Cardiac muscle cell (in vitro differentiated cells and primary cell): ENCODE data around the gene RASA3. TPM values are rescaled to one million over a fixed set of nuclear protein-coding genes. Genes with fewer than 3 reads are reported as not detected.
"Not testable (repeated sequence)": the region's sequence is repeated elsewhere in the genome, so short reads cannot be mapped to it uniquely, and the experiment has no call there.

Experiments
- DNase-seq, 2 donors: peaks; one replicate each; pipeline versions ENCODE4 v3.0.0 to v3.0.0-alpha.2; 2010 to 2017; ENCODE audit warnings: low read depth in 1 of 2, low spot score in 1 of 2
- H3K27ac ChIP-seq: fragments of 200-600 bp; sonication (generic); 2 replicates; pipeline ENCODE4 v1.5.1; 2016
- H3K27me3 ChIP-seq: fragments of 200-600 bp; sonication (generic); 2 replicates; pipeline ENCODE4 v1.6.0; 2016; ENCODE audit warnings: control low read depth
- H3K36me3 ChIP-seq: fragments of 200-600 bp; sonication (generic); 2 replicates; pipeline ENCODE4 v1.5.1; 2016; ENCODE audit warnings: control low read depth
- H3K4me1 ChIP-seq: fragments of 200-600 bp; sonication (generic); 2 replicates; pipeline ENCODE4 v1.8.1; 2017; ENCODE audit warnings: low read depth, mild to moderate bottlenecking, mixed run types
- H3K4me3 ChIP-seq: fragments of 200-600 bp; sonication (generic); 2 replicates; pipeline ENCODE4 v1.5.1; 2016; ENCODE audit warnings: mild to moderate bottlenecking
- H3K9me3 ChIP-seq: fragments of 200-600 bp; sonication (generic); 2 replicates; pipeline ENCODE4 v1.5.1; 2017; ENCODE audit warnings: low read depth, mild to moderate bottlenecking, control low read depth
- polyA plus RNA-seq: library from polyadenylated mRNA; unstranded; fragments of >200 nt; fragmentation: Nextera tagmentation; extraction: Ambion mirVana; gene quantifications from 2 replicates; pipeline ENCODE4 v1.2.1, GENCODE V29; 2016
- total RNA-seq: library from RNA; depleted of rRNA; stranded (reverse); fragments of >200 nt; gene quantifications from 2 replicates; pipeline ENCODE4 v1.2.3, GENCODE V29; 2016
- TF ChIP-seq, protein P1 (sequence below): IDR thresholded peaks from 2 replicates; pipeline ENCODE4 v1.5.1; 2012; ENCODE audit warnings: low read depth, mild to moderate bottlenecking, low read length

RASA3 gene
- total and polyA plus RNA-seq, 2 experiments from 2014 or later, result 14.0 to 26.0 TPM

DNA sequence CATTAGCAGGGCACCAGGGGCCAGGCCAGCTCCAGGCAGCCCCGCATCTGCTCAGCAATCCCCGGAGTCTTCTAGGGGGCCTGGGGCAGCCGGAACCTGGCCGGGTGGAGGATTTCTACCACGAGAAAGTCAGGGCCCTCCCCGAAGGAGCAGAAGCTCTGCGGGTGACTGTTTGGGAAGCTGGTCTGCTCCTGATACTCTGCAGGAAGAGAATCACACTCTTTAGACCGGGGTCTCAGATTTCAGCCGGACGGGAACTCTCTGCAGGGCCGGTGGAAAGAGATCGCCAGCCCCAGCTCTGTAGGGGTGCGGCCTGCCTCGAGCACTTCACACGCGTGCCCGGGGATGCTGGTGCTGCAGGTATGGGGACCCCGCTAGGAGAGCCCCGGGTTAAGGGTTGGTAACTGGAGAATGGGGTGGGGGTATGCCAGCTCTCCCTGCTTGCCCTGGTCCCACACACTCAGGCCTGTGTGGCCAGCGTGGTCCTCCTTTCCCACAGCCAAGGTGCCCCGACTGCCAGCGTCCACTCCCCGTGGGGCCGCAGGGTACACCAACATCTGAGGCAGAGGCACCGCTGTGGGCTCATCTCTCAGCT, 20.1 kb downstream of the RASA3 start:
- Histone ChIP-seq H3K27me3 (no peaks in the 10 kb centered on the region), H3K4me1 (peaks cover 35% of the 10 kb centered on the region), H3K27ac (peak overlapping the region; percentile 68), H3K36me3 (no peaks in the 10 kb centered on the region), H3K9me3 (no peaks in the 10 kb centered on the region), H3K4me3 (no peak overlapping the region)
- DNase-seq, result peak in 1 of 2 donors; percentile 61
- TF ChIP-seq, protein P1, sequence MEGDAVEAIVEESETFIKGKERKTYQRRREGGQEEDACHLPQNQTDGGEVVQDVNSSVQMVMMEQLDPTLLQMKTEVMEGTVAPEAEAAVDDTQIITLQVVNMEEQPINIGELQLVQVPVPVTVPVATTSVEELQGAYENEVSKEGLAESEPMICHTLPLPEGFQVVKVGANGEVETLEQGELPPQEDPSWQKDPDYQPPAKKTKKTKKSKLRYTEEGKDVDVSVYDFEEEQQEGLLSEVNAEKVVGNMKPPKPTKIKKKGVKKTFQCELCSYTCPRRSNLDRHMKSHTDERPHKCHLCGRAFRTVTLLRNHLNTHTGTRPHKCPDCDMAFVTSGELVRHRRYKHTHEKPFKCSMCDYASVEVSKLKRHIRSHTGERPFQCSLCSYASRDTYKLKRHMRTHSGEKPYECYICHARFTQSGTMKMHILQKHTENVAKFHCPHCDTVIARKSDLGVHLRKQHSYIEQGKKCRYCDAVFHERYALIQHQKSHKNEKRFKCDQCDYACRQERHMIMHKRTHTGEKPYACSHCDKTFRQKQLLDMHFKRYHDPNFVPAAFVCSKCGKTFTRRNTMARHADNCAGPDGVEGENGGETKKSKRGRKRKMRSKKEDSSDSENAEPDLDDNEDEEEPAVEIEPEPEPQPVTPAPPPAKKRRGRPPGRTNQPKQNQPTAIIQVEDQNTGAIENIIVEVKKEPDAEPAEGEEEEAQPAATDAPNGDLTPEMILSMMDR, result no peak

DNA sequence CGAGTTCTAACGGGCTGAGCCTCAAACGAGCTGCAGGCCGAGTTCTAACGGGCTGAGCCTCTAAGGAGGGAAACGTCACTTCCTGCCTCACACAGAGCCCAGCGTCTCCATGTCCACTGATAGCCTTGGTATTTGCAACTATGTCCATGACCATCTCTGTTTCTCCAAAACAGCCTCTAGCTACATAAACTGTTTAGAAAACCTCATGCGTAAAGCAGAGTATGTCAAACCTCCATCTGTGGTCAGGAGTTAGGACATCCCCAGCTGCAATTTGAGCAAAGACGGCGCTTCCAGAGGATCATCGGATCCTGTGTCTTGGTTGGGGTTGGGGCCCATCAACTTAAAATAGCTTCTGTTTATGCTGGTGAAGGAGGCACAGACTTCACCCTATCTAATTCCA, 20.8 kb downstream of the RASA3 start:
- Histone ChIP-seq H3K4me3 (no peak overlapping the region), H3K9me3 (no peaks in the 10 kb centered on the region), H3K36me3 (no peaks in the 10 kb centered on the region), H3K27me3 (no peaks in the 10 kb centered on the region), H3K4me1 (peaks cover 38% of the 10 kb centered on the region), H3K27ac (peak overlapping the region; percentile 68)
- no peak for DNase-seq
- TF ChIP-seq, protein P1, result no peak

DNA sequence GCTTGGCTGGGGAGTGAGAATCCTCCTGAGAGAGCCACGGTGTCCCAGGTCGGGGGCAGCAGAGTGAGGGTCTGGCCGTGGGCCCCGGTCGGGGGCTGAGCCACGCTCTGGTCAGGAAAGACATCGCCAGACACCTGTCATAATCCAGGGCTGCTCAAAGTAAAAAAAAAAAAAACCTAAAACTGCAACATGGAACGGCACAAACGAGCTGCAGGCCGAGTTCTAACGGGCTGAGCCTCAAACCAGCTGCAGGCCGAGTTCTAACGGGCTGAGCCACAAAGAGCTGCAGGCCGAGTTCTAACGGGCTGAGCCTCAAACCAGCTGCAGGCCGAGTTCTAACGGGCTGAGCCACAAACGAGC, 21.6 kb downstream of the RASA3 start:
- not testable (repeated sequence) for H3K27ac ChIP-seq, H3K27me3 ChIP-seq, DNase-seq, H3K36me3 ChIP-seq, H3K4me3 ChIP-seq, H3K9me3 ChIP-seq
- peaks cover 34% of the 10 kb centered on the region for H3K4me1 ChIP-seq

DNA sequence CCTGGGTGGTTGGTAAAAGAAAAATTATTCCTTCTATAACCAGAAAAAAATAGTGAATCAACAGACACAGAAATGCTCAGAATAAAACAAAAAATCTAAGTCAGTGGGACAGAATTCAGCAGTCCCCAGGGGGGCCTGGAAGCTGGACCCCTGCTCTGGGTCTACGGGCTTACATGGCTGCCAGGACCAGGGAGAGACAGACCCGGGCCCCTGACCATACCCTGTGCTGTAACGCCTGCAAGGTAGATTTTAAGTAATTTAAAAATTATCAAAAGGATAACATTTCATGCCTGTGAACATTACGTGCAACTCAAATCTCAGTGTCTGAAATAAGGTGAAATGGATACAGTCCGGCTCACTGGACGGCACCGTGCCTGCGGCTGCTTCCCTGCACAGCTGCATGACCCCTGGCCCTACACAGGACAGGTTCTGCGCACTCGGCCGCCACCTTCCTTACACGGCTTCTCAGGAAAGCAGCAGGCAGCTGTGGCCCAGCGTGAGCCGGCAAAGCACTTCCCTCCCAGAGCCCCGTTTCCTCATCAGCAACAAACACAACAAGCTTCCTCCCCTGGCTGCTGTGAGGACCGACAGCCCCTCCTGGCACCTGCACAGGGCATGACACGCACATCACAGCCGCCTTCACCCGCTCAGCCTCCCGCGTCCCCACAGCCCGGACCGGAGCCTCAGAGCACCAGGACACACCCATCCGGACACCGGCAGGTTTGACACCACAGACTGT, 22.2 kb downstream of the RASA3 start:
- Histone ChIP-seq H3K27ac (no peak overlapping the region), H3K4me1 (peaks cover 34% of the 10 kb centered on the region), H3K9me3 (no peaks in the 10 kb centered on the region), H3K4me3 (no peak overlapping the region), H3K27me3 (no peaks in the 10 kb centered on the region), H3K36me3 (no peaks in the 10 kb centered on the region)
- no peak for DNase-seq
- TF ChIP-seq, protein P1, result no peak

DNA sequence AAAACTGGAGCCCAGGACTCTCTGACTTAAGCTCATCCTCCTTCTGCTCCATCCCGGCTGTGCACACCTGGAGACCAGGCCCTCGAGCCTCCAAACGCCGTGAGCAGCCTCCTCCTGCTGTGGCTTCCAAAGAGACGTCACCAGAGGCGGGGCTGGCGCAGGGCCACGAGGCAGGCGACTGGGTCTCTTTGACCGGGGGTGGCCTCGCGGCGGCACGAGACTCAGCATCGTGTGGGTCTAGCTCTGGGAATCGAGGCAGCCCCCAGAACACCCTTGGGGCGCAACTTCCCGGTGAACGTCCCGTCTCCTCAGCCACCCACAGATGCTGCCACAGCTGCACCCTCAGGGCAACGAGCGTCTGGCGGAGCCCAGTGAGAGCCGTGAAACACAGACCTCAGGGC, 22.8 kb downstream of the RASA3 start:
- TF ChIP-seq, protein P1, result no peak
- no peaks in the 10 kb centered on the region for H3K9me3 ChIP-seq
- H3K4me3 ChIP-seq, result no peak overlapping the region
- peaks cover 32% of the 10 kb centered on the region for H3K4me1 ChIP-seq
- no peak overlapping the region for H3K27ac ChIP-seq
- H3K36me3 ChIP-seq, result no peaks in the 10 kb centered on the region
- no peaks in the 10 kb centered on the region for H3K27me3 ChIP-seq
- DNase-seq, result no peak

DNA sequence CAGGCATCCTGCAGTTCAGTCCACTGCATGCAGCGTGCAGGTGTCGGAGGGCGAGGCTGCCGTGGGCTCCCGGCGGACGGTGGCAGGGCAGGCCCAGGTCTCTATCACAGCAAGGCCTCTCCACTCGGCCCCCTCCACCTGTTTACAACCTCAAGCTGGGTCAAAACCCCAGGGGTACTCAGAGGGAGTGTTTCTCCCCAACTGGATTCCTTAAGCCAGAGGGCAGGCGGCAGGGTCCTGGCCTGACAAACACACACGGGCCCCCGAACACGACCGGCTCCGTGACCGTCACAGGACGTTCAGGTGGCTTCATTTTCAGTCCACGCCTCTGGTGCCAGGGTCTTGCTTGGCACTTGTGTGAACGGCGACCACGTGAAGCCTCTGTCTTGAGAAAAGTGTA, 23.5 kb downstream of the RASA3 start:
- Histone ChIP-seq H3K4me3 (no peak overlapping the region), H3K36me3 (no peaks in the 10 kb centered on the region), H3K27ac (no peak overlapping the region), H3K27me3 (no peaks in the 10 kb centered on the region), H3K4me1 (peaks cover 32% of the 10 kb centered on the region), H3K9me3 (no peaks in the 10 kb centered on the region)
- no peak for DNase-seq
- TF ChIP-seq, protein P1, result no peak
